IPS-11a (cell line): ENCODE data around the gene LRIG1.

Experiments used
- H3K4me3 ChIP-seq: one replicate; pipeline ENCODE4 v1.5.1; 2013; ENCODE audit warnings: low read depth, low read length, control low read depth

Gene LRIG1

DNA sequence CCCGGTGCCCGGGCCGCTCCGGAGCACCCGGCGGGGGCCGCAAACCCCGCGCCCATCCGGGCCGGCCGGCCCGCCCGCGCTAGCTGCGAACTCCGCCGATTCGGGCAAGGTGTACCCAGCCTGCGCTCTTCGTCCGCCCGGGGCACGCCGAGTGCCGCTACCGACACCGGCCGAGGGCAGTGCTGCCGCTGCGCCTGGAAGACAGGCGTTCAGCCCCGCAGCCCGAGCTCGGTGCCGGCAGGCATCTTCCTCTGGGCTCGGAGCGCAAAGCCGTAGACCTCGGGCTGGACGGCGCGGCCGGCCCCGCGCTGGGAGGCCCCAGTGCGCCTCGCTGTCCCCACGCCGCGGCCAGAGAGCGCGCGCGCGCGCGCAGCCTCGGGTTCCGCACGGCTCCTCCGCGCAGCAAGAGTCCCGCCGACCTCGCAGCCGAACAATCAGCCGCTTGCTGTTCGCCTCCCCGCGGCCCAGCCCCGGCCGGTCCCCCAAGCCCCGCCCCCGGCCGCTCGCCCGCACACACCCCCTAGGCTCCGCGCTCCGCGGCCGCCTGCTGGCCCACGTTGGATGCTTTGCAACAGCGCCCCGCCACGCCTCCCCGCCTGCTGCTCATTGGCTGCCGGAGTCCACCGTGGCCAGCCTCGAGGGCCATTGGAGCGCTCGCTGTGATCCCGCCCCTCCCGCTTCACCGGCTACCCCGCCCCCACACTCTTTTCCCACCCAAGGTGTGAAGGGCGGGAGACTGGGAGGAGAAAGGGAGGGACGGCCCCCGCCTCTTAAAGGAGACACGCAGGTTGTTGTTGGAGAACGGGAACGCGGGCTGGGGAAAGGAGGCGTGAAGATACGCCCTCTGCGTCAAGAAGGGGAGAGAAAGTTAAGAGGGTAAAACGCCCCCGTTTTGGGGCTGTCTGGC is at the start of gene LRIG1:
LRIG1 (minus strand) TSS at position 447 of the 907 bp plus-strand sequence. CDS start 615 bp downstream, outside the sequence.
- H3K4me3 ChIP-seq = peak within 1 kb of the TSS; percentile 86

DNA sequence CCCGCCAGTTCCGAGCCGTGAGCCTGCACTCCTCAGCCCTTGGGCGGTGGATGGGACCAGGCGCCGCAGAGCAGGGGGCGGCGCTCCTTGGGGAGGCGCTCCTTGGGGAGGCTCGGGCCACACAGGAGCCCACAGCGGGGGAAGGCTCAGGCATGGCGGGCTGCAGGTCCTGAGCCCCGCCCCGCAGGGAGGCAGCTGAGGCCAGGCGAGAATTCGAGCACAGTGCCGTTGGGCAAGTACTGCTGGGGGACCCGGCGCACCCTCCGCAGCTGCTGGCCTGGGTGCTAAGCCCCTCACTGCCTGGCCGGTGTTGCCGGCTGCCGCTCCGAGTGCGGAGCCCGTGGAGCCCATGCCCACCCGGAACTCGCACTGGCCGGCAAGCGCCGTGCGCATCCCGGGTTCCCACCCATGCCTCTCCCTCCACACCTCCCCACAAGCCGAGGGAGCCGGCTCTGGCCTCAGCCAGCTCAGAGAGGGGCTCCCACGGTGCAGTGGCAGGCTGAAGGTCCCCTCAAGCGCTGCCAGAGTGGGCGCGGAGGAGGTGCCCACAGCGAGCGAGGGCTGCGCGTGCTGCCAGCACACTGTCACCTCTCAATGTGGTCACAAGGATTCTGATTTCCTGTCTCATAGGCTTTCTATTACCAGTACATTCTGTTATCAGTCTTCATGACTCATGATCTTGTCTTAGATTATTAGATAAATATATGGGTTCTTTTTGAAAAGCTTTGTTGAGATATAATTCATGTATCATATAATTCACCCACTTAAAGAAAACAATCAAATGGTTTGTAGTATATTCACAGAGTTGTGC is 44.0 kb upstream of the LRIG1 start:
- H3K4me3 ChIP-seq = no peak overlapping the region

GRCh38 chr3:66542153-66542552 is 41.3 kb upstream of the LRIG1 start:
- no peak overlapping the region for H3K4me3 ChIP-seq

- H3K4me3 ChIP-seq = no peak overlapping the region
Observed at GRCh38 chr3:66539466-66539989, 38.7 kb upstream of the LRIG1 start.

- H3K4me3 ChIP-seq = no peak overlapping the region
Observed at GRCh38 chr3:66538390-66538789, 37.6 kb upstream of the LRIG1 start.

DNA sequence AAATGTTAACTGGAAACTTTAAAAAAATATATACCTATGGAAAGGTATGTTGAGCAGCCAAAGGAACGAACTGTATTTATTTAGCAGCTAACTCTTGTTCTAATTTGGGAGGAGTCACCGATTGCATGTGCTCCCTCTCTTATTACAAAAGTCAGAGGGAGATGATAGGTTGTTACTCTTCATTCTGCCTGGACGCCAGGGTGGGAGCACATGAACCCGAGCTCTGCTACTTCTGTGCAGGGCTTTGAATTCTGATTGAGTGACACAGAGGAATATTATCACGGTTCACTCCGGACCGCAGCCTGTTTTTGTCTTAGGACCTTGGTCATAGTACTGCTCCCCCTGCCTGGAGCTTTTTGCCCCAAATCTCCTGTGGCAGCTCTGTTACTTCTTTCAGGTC is 36.9 kb upstream of the LRIG1 start:
- H3K4me3 ChIP-seq = no peak overlapping the region

DNA sequence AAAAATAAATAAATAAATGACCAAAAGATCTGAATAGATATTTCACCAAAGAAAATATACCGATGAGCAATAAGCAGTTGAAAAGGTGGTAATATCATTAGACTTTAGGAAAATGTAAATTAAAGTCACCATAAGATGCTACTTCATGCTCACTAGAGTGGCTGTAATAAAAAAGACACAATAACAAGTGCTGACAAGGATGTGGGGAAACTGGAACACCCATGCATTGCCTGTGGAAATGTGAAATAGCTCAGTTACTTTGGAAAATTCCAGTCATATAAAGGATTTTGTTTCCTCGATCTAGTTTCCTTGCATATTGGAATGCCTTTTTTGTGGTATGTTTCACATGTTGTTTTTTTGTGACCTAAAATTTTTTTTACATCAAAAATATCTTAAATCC is 36.0 kb upstream of the LRIG1 start:
- no peak overlapping the region for H3K4me3 ChIP-seq

- no peak overlapping the region for H3K4me3 ChIP-seq
Observed at GRCh38 chr3:66534304-66534845, 33.6 kb upstream of the LRIG1 start.

- no peak overlapping the region for H3K4me3 ChIP-seq
Observed at GRCh38 chr3:66532613-66533012, 31.8 kb upstream of the LRIG1 start.

- no peak overlapping the region for H3K4me3 ChIP-seq
Observed at GRCh38 chr3:66532160-66532587, 31.4 kb upstream of the LRIG1 start.

DNA sequence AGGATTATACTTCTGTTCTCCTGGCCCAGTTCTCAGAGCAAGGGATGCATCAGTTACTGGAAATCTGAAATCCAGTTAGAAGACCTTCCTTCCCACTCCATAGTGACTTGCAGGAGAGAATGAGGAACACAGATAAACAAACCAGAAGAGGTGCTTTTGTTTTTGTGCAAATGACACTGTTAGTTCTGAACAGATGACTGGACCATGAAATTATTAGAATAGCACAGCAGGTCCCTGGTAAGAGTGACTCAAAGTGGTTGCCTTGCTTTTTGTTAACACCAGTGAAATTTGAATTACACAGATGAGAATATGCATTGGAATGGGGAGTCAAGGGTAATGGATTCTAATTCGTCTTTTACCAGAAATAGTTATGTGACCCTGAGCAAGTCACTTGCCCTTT is 30.4 kb upstream of the LRIG1 start:
- H3K4me3 ChIP-seq = no peak overlapping the region

DNA sequence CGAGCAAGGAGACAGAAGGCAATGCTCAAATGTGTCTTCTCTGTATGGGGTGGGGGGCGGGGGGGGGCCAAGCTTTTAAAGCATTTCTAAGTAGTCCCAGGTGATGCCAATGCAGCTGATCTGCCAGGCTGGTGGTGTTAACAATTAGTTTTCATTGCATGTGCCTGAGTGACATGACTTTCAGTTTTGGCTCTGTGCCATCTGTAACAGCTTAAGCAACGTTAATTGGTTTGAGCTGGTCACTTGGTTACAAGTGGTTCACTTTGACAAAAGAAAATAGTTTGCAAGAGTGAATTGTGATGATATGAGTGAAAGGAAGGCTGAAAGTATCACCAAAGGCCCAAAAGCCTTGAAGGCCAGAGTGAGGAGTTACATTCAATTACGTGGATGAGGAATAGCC is 26.4 kb upstream of the LRIG1 start:
- H3K4me3 ChIP-seq = no peak overlapping the region

- H3K4me3 ChIP-seq = no peak overlapping the region
Observed at GRCh38 chr3:66525771-66526170, 24.9 kb upstream of the LRIG1 start.

DNA sequence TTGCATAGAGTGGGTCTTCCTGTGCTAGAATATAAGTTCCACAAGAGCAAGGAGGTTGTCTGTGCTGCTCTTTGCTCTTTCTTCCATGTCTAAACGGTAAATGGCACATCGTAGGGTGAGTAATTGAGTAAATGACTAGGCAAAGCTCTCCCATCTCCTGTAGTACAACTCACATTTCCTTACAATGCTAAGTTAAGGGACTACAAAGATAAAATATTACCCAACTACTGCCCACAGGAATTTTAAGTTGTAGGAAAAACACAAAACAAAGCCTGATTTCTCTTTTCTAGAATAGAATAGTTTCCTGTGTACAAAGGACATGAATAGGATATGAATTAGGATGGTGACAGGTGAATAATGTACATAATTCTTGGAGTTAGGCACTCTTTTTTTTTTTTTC is 19.9 kb upstream of the LRIG1 start:
- H3K4me3 ChIP-seq = no peak overlapping the region

GRCh38 chr3:66518644-66519043 is 17.8 kb upstream of the LRIG1 start:
- H3K4me3 ChIP-seq = no peak overlapping the region

DNA sequence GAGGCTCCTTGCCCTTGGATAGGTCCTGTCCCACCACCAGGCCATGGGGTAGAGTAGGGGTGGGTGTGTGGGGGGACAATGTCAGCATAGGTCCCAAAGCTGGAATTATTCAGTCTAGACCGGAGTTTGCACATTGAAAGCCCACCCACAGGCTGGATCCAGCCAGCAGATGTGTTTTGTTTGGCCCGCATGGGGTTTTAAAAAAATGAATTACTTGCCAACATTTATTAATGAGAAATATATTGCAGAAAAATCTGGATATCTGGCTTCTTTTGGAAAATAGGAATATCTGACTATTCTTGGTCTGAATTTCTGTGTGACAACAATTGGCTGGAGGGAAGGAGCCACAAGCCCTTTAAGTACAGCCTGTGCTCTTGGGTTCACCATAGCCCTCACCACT is 17.3 kb upstream of the LRIG1 start:
- no peak overlapping the region for H3K4me3 ChIP-seq

- H3K4me3 ChIP-seq = no peak overlapping the region
Observed at GRCh38 chr3:66517241-66517640, 16.4 kb upstream of the LRIG1 start.

DNA sequence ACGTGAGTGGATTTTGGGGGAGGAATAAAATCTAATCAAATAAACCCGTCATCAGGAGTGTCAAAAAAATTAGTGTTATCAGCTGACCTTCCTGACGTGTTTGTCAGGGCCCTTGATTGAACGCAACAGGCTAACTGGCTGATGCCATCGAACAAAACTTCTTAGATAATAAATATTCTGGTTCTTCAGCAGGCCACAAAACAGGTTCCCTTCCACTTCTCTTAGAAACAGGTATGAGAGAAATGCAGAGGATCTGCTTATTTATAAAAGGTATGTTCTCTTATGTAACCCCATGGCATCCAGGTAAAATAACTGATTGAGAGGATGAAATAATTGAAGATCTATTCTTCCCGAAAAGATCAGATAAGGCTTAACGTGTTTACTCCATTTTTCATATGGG is 7.6 kb upstream of the LRIG1 start:
- H3K4me3 ChIP-seq = no peak overlapping the region

GRCh38 chr3:66507423-66508260 is 6.8 kb upstream of the LRIG1 start:
- H3K4me3 ChIP-seq = no peak overlapping the region

GRCh38 chr3:66506154-66506553 is 5.3 kb upstream of the LRIG1 start:
- H3K4me3 ChIP-seq = no peak overlapping the region
